ENCODE measurements around the gene RAET1G.

The RAET1G gene

GRCh38 chr6:149869275-149869892, 53.5 kb downstream of the RAET1G start:
- DNase-seq (ENCODE audit: low read depth in 1 of 2, low spot score in 1 of 2) = no peak

- no peak for DNase-seq (ENCODE audit: low read depth in 1 of 2, low spot score in 1 of 2)
Measured at GRCh38 chr6:149867876-149868640, 54.9 kb downstream of the RAET1G start.
